Endothelial cell of umbilical vein (primary cell): ENCODE measurements around the gene TMPRSS6. TPM values are rescaled to one million over a fixed set of nuclear protein-coding genes. Genes with fewer than 3 reads are reported as not detected.

Source experiments
- BruUV-seq: library from RNA; stranded (reverse); fragments of 400-500 nt; replicated peaks from 2 replicates; lab custom pipeline; 2021; lab: Mats Ljungman, UMichigan
- CTCF ChIA-PET: fragments of 300-600, 350-600 bp; sonication (Branson Sonifier 250); formaldehyde crosslinking; loops from one replicate; lab custom pipeline; 2021; ENCODE audit warnings: antibody characterized with exemption, inconsistent platforms; lab: Charles Lee
- POLR2A ChIA-PET: fragments of 300-600, 350-600 bp; sonication (Branson Sonifier 250); formaldehyde crosslinking; loops from one replicate; lab custom pipeline; 2021; ENCODE audit warnings: antibody characterized with exemption, inconsistent platforms; lab: Charles Lee
- DNase-seq: peaks from one replicate; pipeline ENCODE4 v3.0.0-alpha.2; 2011; ENCODE audit warnings: low read depth, low spot score
- FAIRE-seq: peaks from 2 replicates; lab custom pipeline; 2011; peaks lifted over from hg19 to GRCh38; lab: Jason Lieb, UNC
- H2AFZ ChIP-seq: 2 replicates; pipeline ENCODE4 v1.6.0; 2012; ENCODE audit warnings: low read depth, low read length, control low read depth, inconsistent platforms
- H3K27ac ChIP-seq: 2 replicates; pipeline ENCODE4 v1.5.1; 2011; ENCODE audit warnings: low read depth, mild to moderate bottlenecking, control low read depth, low read length, moderate library complexity; ENCODE audit not compliant: insufficient read depth
- H3K27me3 ChIP-seq, 2 experiments: 2 replicates each; pipeline versions ENCODE4 v1.6.0 to v1.6.1; 2011; ENCODE audit warnings: low read length in 2 of 2, mixed read lengths in 1 of 2; ENCODE audit not compliant: control insufficient read depth in 2 of 2, insufficient read depth in 2 of 2
- H3K36me3 ChIP-seq, 2 experiments: 2 replicates in 1 of 2; 3 replicates in 1 of 2; pipeline ENCODE4 v1.5.1; 2011; ENCODE audit warnings: low read length in 2 of 2, mild to moderate bottlenecking in 1 of 2, moderate library complexity in 1 of 2; ENCODE audit not compliant: control insufficient read depth in 2 of 2, insufficient read depth in 2 of 2; ENCODE audit errors: extremely low read depth in 1 of 2
- H3K4me1 ChIP-seq: 3 replicates; pipeline ENCODE4 v1.5.1; 2011; ENCODE audit warnings: mild to moderate bottlenecking, low read length; ENCODE audit not compliant: control insufficient read depth, insufficient read depth; ENCODE audit errors: extremely low read depth
- H3K4me2 ChIP-seq: 2 replicates; pipeline ENCODE4 v1.6.1; 2011; ENCODE audit warnings: low read length, control low read depth, mixed read lengths; ENCODE audit not compliant: insufficient read depth
- H3K4me3 ChIP-seq, 3 experiments: fragments of 200-600 bp in 1 of 3; sonication (generic), shearing (Covaris generic) in 1 of 3; replicated peaks in 1 of 3; 2 replicates each; pipeline ENCODE4 v1.5.1; 2011 to 2016; ENCODE audit warnings: control low read depth in 3 of 3, low read length in 3 of 3, mild to moderate bottlenecking in 2 of 3, inconsistent platforms in 1 of 3, low read depth in 1 of 3, moderate library complexity in 1 of 3; ENCODE audit not compliant: insufficient read depth in 1 of 3
- H3K79me2 ChIP-seq: 2 replicates; pipeline ENCODE4 v1.6.0; 2012; ENCODE audit warnings: low read length, inconsistent platforms; ENCODE audit not compliant: control insufficient read depth, insufficient read depth
- H3K9ac ChIP-seq: replicated peaks from 2 replicates; pipeline ENCODE3; 2011; ENCODE audit warnings: low read length, control low read depth; ENCODE audit not compliant: insufficient read depth; ENCODE audit errors: extremely low read depth
- H3K9me1 ChIP-seq: replicated peaks from 3 replicates; pipeline ENCODE4 v1.6.0; 2011; ENCODE audit warnings: mild to moderate bottlenecking, low read length; ENCODE audit not compliant: control insufficient read depth, insufficient read depth; ENCODE audit errors: extremely low read depth
- H3K9me3 ChIP-seq: replicated peaks from 2 replicates; pipeline ENCODE4 v1.5.1; 2012; ENCODE audit warnings: low read length, inconsistent platforms; ENCODE audit not compliant: control insufficient read depth, insufficient read depth
- H4K20me1 ChIP-seq: replicated peaks from 2 replicates; pipeline ENCODE3; 2011; ENCODE audit warnings: mild to moderate bottlenecking, low read length; ENCODE audit not compliant: control insufficient read depth, insufficient read depth; ENCODE audit errors: extremely low read depth
- EZH2 ChIP-seq: IDR thresholded peaks from 2 replicates; pipeline ENCODE4 v1.6.1; 2012; ENCODE audit warnings: borderline replicate concordance, low read depth, mild to moderate bottlenecking, moderate library complexity, low read length, inconsistent platforms; ENCODE audit not compliant: severe bottlenecking
- JUN ChIP-seq: IDR thresholded peaks from 2 replicates; pipeline ENCODE4 v1.6.1; 2011; ENCODE audit warnings: borderline replicate concordance, low read depth; ENCODE audit not compliant: insufficient read length, insufficient read depth
- POLR2A ChIP-seq: IDR thresholded peaks from 2 replicates; pipeline ENCODE4 v1.6.1; 2012; ENCODE audit warnings: low read depth, mild to moderate bottlenecking, control low read depth, low read length
- POLR2AphosphoS5 ChIP-seq: IDR thresholded peaks from 2 replicates; pipeline ENCODE4 v1.6.1; 2012; ENCODE audit warnings: low read depth, mild to moderate bottlenecking, control low read depth, low read length, moderate library complexity; ENCODE audit not compliant: insufficient read depth
- dilution Hi-C: fragments of 300-500 bp; cut with MboI; formaldehyde crosslinking; loops from one replicate; pipeline ENCODE4 v1.15.0; 2019; ENCODE audit warnings: low sequenced_read_pairs; ENCODE audit not compliant: extremely low pct_ligation_motif_present
- intact Hi-C: fragments of 100-400 bp; cut with micrococcal nuclease; formaldehyde crosslinking; loops from one replicate; pipeline ENCODE4 v1.10.0; 2022
- polyA plus RNA-seq, 4 experiments: library from polyadenylated mRNA; depleted of rRNA in 3 of 4; stranded (reverse) in 3 of 4; unstranded in 1 of 4; fragments of >200 nt; gene quantifications; 2 replicates each; pipeline versions ENCODE4 v1.2.1 to v1.2.3, GENCODE V29; 2011 to 2012; ENCODE audit warnings: missing spikeins in 1 of 4
- total RNA-seq: library from RNA; stranded (reverse); gene quantifications from 2 replicates; pipeline ENCODE4 v1.2.3, GENCODE V29; 2021

Gene TMPRSS6
- total and polyA plus RNA-seq, 2 donors (not counting 3 experiments of a cell fraction or from before 2014, with no cell fraction given), result not detected

DNA sequence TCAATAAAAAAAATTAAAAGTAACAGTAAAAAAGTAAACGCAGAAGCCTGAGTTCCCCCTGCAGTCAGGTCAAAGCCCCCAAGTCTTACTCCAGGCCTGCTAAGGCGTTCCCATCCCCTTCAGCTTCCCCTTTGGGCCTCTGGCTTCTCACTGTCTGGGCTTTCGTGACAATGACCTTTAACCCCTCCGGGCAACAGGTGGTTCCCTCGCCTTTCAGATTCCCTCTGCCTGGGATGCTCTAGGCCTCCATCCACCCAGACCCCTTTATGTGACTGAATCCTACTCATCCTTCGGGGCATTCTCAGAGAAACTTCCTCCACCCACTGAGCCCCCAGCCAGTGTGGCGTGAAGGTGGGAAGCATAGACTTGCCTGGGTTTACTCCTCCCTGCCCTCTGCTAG lies 82.0 kb downstream of the TMPRSS6 start:
- TF ChIP-seq POLR2AphosphoS5, result no peak
- no peak for TF ChIP-seq EZH2
- no peak for TF ChIP-seq POLR2A
- Histone ChIP-seq H3K9me1 (no peaks in the 10 kb centered on the region), H2AFZ (no peak overlapping the region), H3K9me3 (no peaks in the 10 kb centered on the region), H3K4me2 (no peak overlapping the region), H3K4me3 (no peak overlapping the region), H4K20me1 (no peaks in the 10 kb centered on the region), H3K79me2 (peaks cover 2% of the 10 kb centered on the region), H3K36me3 (peaks cover 6 to 37% of the 10 kb centered on the region in 2 experiments), H3K27ac (no peak overlapping the region), H3K9ac (no peak overlapping the region), H3K27me3 (no peaks in the 10 kb centered on the region), H3K4me1 (peaks cover 9% of the 10 kb centered on the region)
- dilution Hi-C loops, result no loop called here
- no TSS peak for BruUV-seq
- intact Hi-C loops, result no loop called here
- ChIA-PET CTCF (interaction anchor here (1.6 kb wide), 1 partner anchor 17 kb away, joined by 5 read pairs; no protein-coding TSS in a partner anchor), POLR2A (no interaction called here)
- DNase-seq, result no peak
- FAIRE-seq, result no peak

GRCh38 chr22:37026325-37026724 lies 83.2 kb downstream of the TMPRSS6 start:
- H3K4me1 ChIP-seq, result peaks cover 9% of the 10 kb centered on the region
- dilution Hi-C loops (no loop called here), intact Hi-C loops (no loop called here)
- peaks cover 5% of the 10 kb centered on the region for H3K79me2 ChIP-seq
- H3K36me3 ChIP-seq, result peaks cover 6 to 37% of the 10 kb centered on the region in 2 experiments
- no peak overlapping the region for H3K9ac ChIP-seq
- FAIRE-seq (no peak), DNase-seq (no peak)
- H4K20me1 ChIP-seq, result no peaks in the 10 kb centered on the region
- TF ChIP-seq POLR2AphosphoS5, result no peak
- TF ChIP-seq JUN, result no peak
- ChIA-PET CTCF (interaction anchor here (0.6 to 2.1 kb wide), 5 partner anchors 14 to 1864 kb away, joined by 3 to 5 read pairs (median 4); no protein-coding TSS in a partner anchor), POLR2A (no interaction called here)
- no peaks in the 10 kb centered on the region for H3K9me3 ChIP-seq
- no peak overlapping the region for H3K4me3 ChIP-seq
- H3K9me1 ChIP-seq, result no peaks in the 10 kb centered on the region
- H2AFZ ChIP-seq, result no peak overlapping the region
- no peaks in the 10 kb centered on the region for H3K27me3 ChIP-seq
- H3K27ac ChIP-seq, result no peak overlapping the region
- H3K4me2 ChIP-seq, result no peak overlapping the region
- no TSS peak for BruUV-seq
